Natural killer cell (primary cell): ENCODE measurements around the gene CFC1. TPM values are rescaled to one million over a fixed set of nuclear protein-coding genes. Genes with fewer than 3 reads are reported as not detected.
A peak's percentile ranks its signal among the peaks of the same experiment; 100 is the strongest.
"Not testable (repeated sequence)": the region's sequence is repeated elsewhere in the genome, so short reads cannot be mapped to it uniquely, and the experiment has no call there.

Source experiments
- ATAC-seq, 3 donors: fragments of 150-1000 bp in 2 of 3; fragments of 200-7000 bp in 1 of 3; cut with Tn5 transposase; 1 replicate in 1 of 3; 2 replicates in 2 of 3; pipeline ENCODE4 v1.10.0; 2021; ENCODE audit warnings: mild to moderate bottlenecking in 2 of 3, moderate library complexity in 2 of 3
- DNase-seq, 2 donors: peaks; one replicate each; pipeline versions ENCODE4 v3.0.0 to v3.0.0-alpha.2; 2013 to 2021; ENCODE audit warnings: mixed read lengths in 1 of 2
- H3K27ac ChIP-seq: one replicate; pipeline ENCODE4 v1.5.1; 2013; ENCODE audit warnings: mild to moderate bottlenecking, low read length
- H3K27me3 ChIP-seq: one replicate; pipeline ENCODE4 v1.6.1; 2013; ENCODE audit warnings: low read length; ENCODE audit not compliant: control insufficient read depth, insufficient read depth
- H3K36me3 ChIP-seq: one replicate; pipeline ENCODE4 v1.6.1; 2013; ENCODE audit warnings: low read length; ENCODE audit not compliant: control insufficient read depth, insufficient read depth
- H3K4me1 ChIP-seq: one replicate; pipeline ENCODE4 v1.6.1; 2013; ENCODE audit warnings: low read length; ENCODE audit not compliant: control insufficient read depth, insufficient read depth
- H3K4me3 ChIP-seq: one replicate; pipeline ENCODE4 v1.5.1; 2013; ENCODE audit warnings: low read length
- H3K9me3 ChIP-seq: one replicate; pipeline ENCODE4 v1.6.1; 2013; ENCODE audit warnings: low read length; ENCODE audit not compliant: control insufficient read depth, insufficient read depth
- H3K27ac Mint-ChIP-seq, 2 donors: one replicate each; pipeline ENCODE4 v1.8.0; 2022; ENCODE audit warnings: mild to moderate bottlenecking in 2 of 2, mixed read lengths in 2 of 2, moderate library complexity in 1 of 2
- H3K27me3 Mint-ChIP-seq, 2 donors: one replicate each; pipeline ENCODE4 v1.8.0; 2022; ENCODE audit warnings: low read depth in 2 of 2, mixed read lengths in 2 of 2
- H3K36me3 Mint-ChIP-seq: one replicate; pipeline ENCODE4 v1.8.0; 2022; ENCODE audit warnings: mixed read lengths
- H3K4me1 Mint-ChIP-seq, 2 donors: one replicate each; pipeline ENCODE4 v1.8.0; 2022; ENCODE audit warnings: mixed read lengths in 2 of 2
- H3K4me3 Mint-ChIP-seq: one replicate; pipeline ENCODE4 v1.8.0; 2022; ENCODE audit warnings: mild to moderate bottlenecking, moderate library complexity, mixed read lengths
- H3K9me3 Mint-ChIP-seq, 2 donors: one replicate each; pipeline ENCODE4 v1.8.0; 2022; ENCODE audit warnings: mixed read lengths in 2 of 2
- WGBS: methylation state at CpG from one replicate; pipeline ENCODE4 v1.1.7; 2013; ENCODE audit warnings: missing lambda C conversion rate; ENCODE audit not compliant: insufficient coverage; 5-methylcytosine and 5-hydroxymethylcytosine counted together
- intact Hi-C: fragments of 100-400 bp; cut with micrococcal nuclease; formaldehyde crosslinking; loops from one replicate; pipeline ENCODE4 v1.14.2; 2022
- total RNA-seq, 4 donors: library from RNA; stranded (reverse); fragments of 120-200 nt in 1 of 4; gene quantifications; one replicate each; pipeline versions ENCODE4 v1.2.3 to v1.2.4, GENCODE V29; 2013 to 2022

CFC1 gene
- total RNA-seq, 3 donors from 2014 or later (not counting 1 experiment from before 2014, with no cell fraction given): not detected

GRCh38 chr2:130608276-130609001 is 9.1 kb upstream of the CFC1 start:
- ATAC-seq, H3K4me1 ChIP-seq, H3K27ac Mint-ChIP-seq, H3K36me3 Mint-ChIP-seq, H3K36me3 ChIP-seq, H3K4me1 Mint-ChIP-seq, H3K27ac ChIP-seq, intact Hi-C loops, H3K4me3 ChIP-seq, DNase-seq, H3K9me3 ChIP-seq, H3K9me3 Mint-ChIP-seq, H3K27me3 Mint-ChIP-seq, H3K27me3 ChIP-seq, H3K4me3 Mint-ChIP-seq: not testable (repeated sequence)
- no CpG with 5 or more reads among the region's 17 CpGs for WGBS

- H3K27ac Mint-ChIP-seq, H3K27ac ChIP-seq, H3K9me3 Mint-ChIP-seq, H3K36me3 Mint-ChIP-seq, H3K4me3 Mint-ChIP-seq, H3K4me1 ChIP-seq, DNase-seq, H3K27me3 ChIP-seq, H3K36me3 ChIP-seq, ATAC-seq, intact Hi-C loops, H3K27me3 Mint-ChIP-seq, H3K4me3 ChIP-seq, H3K4me1 Mint-ChIP-seq, H3K9me3 ChIP-seq: not testable (repeated sequence)
- WGBS: no CpG with 5 or more reads among the region's 15 CpGs
Measured at GRCh38 chr2:130601648-130602302, 2.4 kb upstream of the CFC1 start.

GRCh38 chr2:130599926-130600325 is 551 bp upstream of the CFC1 start:
- DNase-seq, H3K27ac Mint-ChIP-seq, H3K4me1 ChIP-seq, H3K4me3 Mint-ChIP-seq, H3K9me3 ChIP-seq, H3K27ac ChIP-seq, intact Hi-C loops, H3K4me1 Mint-ChIP-seq, H3K36me3 ChIP-seq, H3K4me3 ChIP-seq, H3K27me3 Mint-ChIP-seq, H3K9me3 Mint-ChIP-seq, H3K27me3 ChIP-seq, H3K36me3 Mint-ChIP-seq, ATAC-seq: not testable (repeated sequence)
- WGBS: 89% methylated on average over 5 of the region's 9 CpGs

GRCh38 chr2:130598463-130598862 is 912 bp downstream of the CFC1 start:
- H3K27me3 Mint-ChIP-seq, H3K9me3 Mint-ChIP-seq, H3K4me3 Mint-ChIP-seq, H3K36me3 Mint-ChIP-seq, H3K4me1 ChIP-seq, H3K4me3 ChIP-seq, H3K27me3 ChIP-seq, H3K9me3 ChIP-seq, DNase-seq, ATAC-seq, intact Hi-C loops, H3K36me3 ChIP-seq, H3K27ac ChIP-seq, H3K27ac Mint-ChIP-seq, H3K4me1 Mint-ChIP-seq: not testable (repeated sequence)
- WGBS: 8% methylated on average over 10 of the region's 15 CpGs

- H3K27ac ChIP-seq, H3K36me3 Mint-ChIP-seq, H3K4me1 Mint-ChIP-seq, intact Hi-C loops, H3K4me1 ChIP-seq, H3K9me3 Mint-ChIP-seq, H3K36me3 ChIP-seq, H3K27me3 ChIP-seq, DNase-seq, H3K9me3 ChIP-seq, H3K27ac Mint-ChIP-seq, H3K27me3 Mint-ChIP-seq, H3K4me3 ChIP-seq, H3K4me3 Mint-ChIP-seq: not testable (repeated sequence)
- peak in 1 of 3 donors; percentile 57 for ATAC-seq
- WGBS: no CpG with 5 or more reads among the region's 22 CpGs
Measured at GRCh38 chr2:130597994-130598393, 1.4 kb downstream of the CFC1 start.

GRCh38 chr2:130596757-130597156 is 2.6 kb downstream of the CFC1 start:
- ATAC-seq, H3K4me3 Mint-ChIP-seq, H3K27me3 ChIP-seq, intact Hi-C loops, H3K27ac Mint-ChIP-seq, H3K27ac ChIP-seq, H3K36me3 ChIP-seq, H3K9me3 ChIP-seq, H3K36me3 Mint-ChIP-seq, H3K4me1 Mint-ChIP-seq, H3K4me3 ChIP-seq, DNase-seq, H3K4me1 ChIP-seq, H3K27me3 Mint-ChIP-seq, H3K9me3 Mint-ChIP-seq: not testable (repeated sequence)
- WGBS: 36% methylated on average over 1 of the region's 6 CpGs

- H3K27ac ChIP-seq, H3K9me3 Mint-ChIP-seq, H3K27ac Mint-ChIP-seq, H3K4me1 ChIP-seq, H3K4me3 Mint-ChIP-seq, H3K27me3 ChIP-seq, H3K27me3 Mint-ChIP-seq, ATAC-seq, intact Hi-C loops, DNase-seq, H3K4me1 Mint-ChIP-seq, H3K36me3 ChIP-seq, H3K9me3 ChIP-seq, H3K36me3 Mint-ChIP-seq, H3K4me3 ChIP-seq: not testable (repeated sequence)
- WGBS: no CpG with 5 or more reads among the region's 4 CpGs
Measured at GRCh38 chr2:130594011-130594410, 5.4 kb downstream of the CFC1 start.
